HEK293 (cell line): ENCODE data around the gene FCHO2.

ENCODE experiments used
- CTCF ChIP-seq: fragments of 450-650 bp; formaldehyde crosslinking; IDR thresholded peaks from 2 replicates; pipeline ENCODE4 v1.5.1; 2016; ENCODE audit warnings: missing biosample characterization, missing genetic modification characterization
- ELK4 ChIP-seq: IDR thresholded peaks from 2 replicates; pipeline ENCODE4 v1.6.1; 2011; ENCODE audit warnings: mild to moderate bottlenecking, low read depth, low read length, borderline replicate concordance
- FEZF1 ChIP-seq: fragments of 450-650 bp; formaldehyde crosslinking; IDR thresholded peaks from 2 replicates; pipeline ENCODE4 v1.5.1; 2016; ENCODE audit warnings: missing biosample characterization, missing genetic modification characterization
- OSR2 ChIP-seq: fragments of 450-650 bp; formaldehyde crosslinking; IDR thresholded peaks from 2 replicates; pipeline ENCODE4 v1.5.1; 2016; ENCODE audit warnings: missing biosample characterization, missing genetic modification characterization
- ZBTB17 ChIP-seq: fragments of 450-650 bp; formaldehyde crosslinking; IDR thresholded peaks from 2 replicates; pipeline ENCODE4 v1.5.1; 2016; ENCODE audit warnings: missing biosample characterization, missing genetic modification characterization
- ZNF133 ChIP-seq: fragments of 450-650 bp; formaldehyde crosslinking; IDR thresholded peaks from 2 replicates; pipeline ENCODE4 v1.5.1; 2016; ENCODE audit warnings: missing biosample characterization, missing genetic modification characterization
- ZNF138 ChIP-seq: fragments of 450-650 bp; formaldehyde crosslinking; IDR thresholded peaks from 2 replicates; pipeline ENCODE4 v1.5.1; 2016; ENCODE audit warnings: missing biosample characterization, missing genetic modification characterization, borderline replicate concordance
- ZNF140 ChIP-seq: fragments of 450-650 bp; formaldehyde crosslinking; IDR thresholded peaks from 2 replicates; pipeline ENCODE4 v1.5.1; 2016; ENCODE audit warnings: missing biosample characterization, missing genetic modification characterization
- ZNF148 ChIP-seq: fragments of 450-650 bp; formaldehyde crosslinking; IDR thresholded peaks from 2 replicates; pipeline ENCODE4 v1.5.0; 2017; ENCODE audit warnings: missing biosample characterization, missing genetic modification characterization, borderline replicate concordance
- ZNF214 ChIP-seq: fragments of 450-650 bp; formaldehyde crosslinking; IDR thresholded peaks from 2 replicates; pipeline ENCODE4 v1.5.1; 2017; ENCODE audit warnings: missing biosample characterization, mild to moderate bottlenecking, missing genetic modification characterization, borderline replicate concordance
- ZNF221 ChIP-seq: fragments of 450-650 bp; formaldehyde crosslinking; IDR thresholded peaks from 2 replicates; pipeline ENCODE4 v1.5.1; 2017; ENCODE audit warnings: missing biosample characterization, missing genetic modification characterization, borderline replicate concordance
- ZNF292 ChIP-seq: fragments of 450-650 bp; formaldehyde crosslinking; IDR thresholded peaks from 2 replicates; pipeline ENCODE4 v1.5.1; 2016; ENCODE audit warnings: low read depth, missing biosample characterization, missing genetic modification characterization, borderline replicate concordance
- ZNF324 ChIP-seq: fragments of 450-650 bp; formaldehyde crosslinking; IDR thresholded peaks from 2 replicates; pipeline ENCODE4 v1.5.1; 2016; ENCODE audit warnings: missing biosample characterization, missing genetic modification characterization
- ZNF530 ChIP-seq: fragments of 450-650 bp; formaldehyde crosslinking; IDR thresholded peaks from 2 replicates; pipeline ENCODE4 v1.5.1; 2016; ENCODE audit warnings: low read depth, missing biosample characterization, missing genetic modification characterization

- TF ChIP-seq CTCF (tag by site-specific recombination) = no peak
- TF ChIP-seq OSR2 (tag by site-specific recombination) = no peak
- no peak for TF ChIP-seq ZNF324 (tag by site-specific recombination)
- no peak for TF ChIP-seq ELK4
- no peak for TF ChIP-seq ZBTB17 (tag by site-specific recombination)
- no peak for TF ChIP-seq ZNF148 (tag by site-specific recombination)
- no peak for TF ChIP-seq ZNF140 (tag by site-specific recombination)
- no peak for TF ChIP-seq FEZF1
- no peak for TF ChIP-seq ZNF221
- no peak for TF ChIP-seq ZNF292
- TF ChIP-seq ZNF214 (tag by site-specific recombination) = no peak
- no peak for TF ChIP-seq ZNF530 (tag by site-specific recombination)
- TF ChIP-seq ZNF133 (tag by site-specific recombination) = no peak
- no peak for TF ChIP-seq ZNF138 (tag by site-specific recombination)
Measured at GRCh38 chr5:73135021-73135420, 179.2 kb downstream of the FCHO2 start.
